Cardiac fibroblast (primary cell): ENCODE results near the gene DCLK2.

Experiments
- DNase-seq, 2 donors: peaks; one replicate each; pipeline versions ENCODE4 v3.0.0 to v3.0.0-alpha.2; 2010; ENCODE audit warnings: low read depth in 2 of 2
- H3K4me3 ChIP-seq, 2 donors: replicated peaks in 1 of 2; 1 replicate in 1 of 2; 2 replicates in 1 of 2; pipeline ENCODE4 v1.5.1; 2011; ENCODE audit warnings: low read depth in 2 of 2, low read length in 2 of 2, mild to moderate bottlenecking in 2 of 2, moderate library complexity in 1 of 2
- CTCF ChIP-seq: IDR thresholded peaks from one replicate; pipeline ENCODE4 v1.5.1; 2011; ENCODE audit warnings: low read depth, mild to moderate bottlenecking, low read length, inconsistent platforms

Gene DCLK2

GRCh38 chr4:150216726-150217125, 138.5 kb downstream of the DCLK2 start:
- no peak overlapping the region for H3K4me3 ChIP-seq
- DNase-seq, result no peak
- no peak for TF ChIP-seq CTCF

- peak; percentile 76 to 84 for DNase-seq
- no peak overlapping the region for H3K4me3 ChIP-seq
Measured at GRCh38 chr4:150217192-150217591, 138.9 kb downstream of the DCLK2 start.

GRCh38 chr4:150217808-150218207, 139.6 kb downstream of the DCLK2 start:
- TF ChIP-seq CTCF, result no peak
- H3K4me3 ChIP-seq, result no peak overlapping the region
- DNase-seq, result no peak

More at GRCh38 chr4:150217192-150217591, 138.9 kb downstream of the DCLK2 start:
- TF ChIP-seq CTCF, result peak; percentile 39

- no peak for TF ChIP-seq CTCF
- no peak overlapping the region for H3K4me3 ChIP-seq
- DNase-seq, result no peak
Measured at GRCh38 chr4:150218447-150218846, 140.2 kb downstream of the DCLK2 start.

- DNase-seq, result peak in 1 of 2 donors; percentile 21
- H3K4me3 ChIP-seq, result no peak overlapping the region
- no peak for TF ChIP-seq CTCF
Measured at GRCh38 chr4:150219841-150220240, 141.6 kb downstream of the DCLK2 start.

GRCh38 chr4:150224896-150225591, 146.8 kb downstream of the DCLK2 start:
- TF ChIP-seq CTCF, result no peak
- H3K4me3 ChIP-seq, result peak overlapping the region in 1 of 2 donors; percentile 24

GRCh38 chr4:150229520-150229919, 151.3 kb downstream of the DCLK2 start:
- peak; percentile 79 to 83 for DNase-seq
- TF ChIP-seq CTCF, result no peak
- H3K4me3 ChIP-seq, result no peak overlapping the region

More at GRCh38 chr4:150224896-150225591, 146.8 kb downstream of the DCLK2 start:
- peak; percentile 71 to 95 for DNase-seq
